GM19043 (cell line): ENCODE measurements around the gene GUCY2D.

Experiments used
- ATAC-seq: cut with Tn5 transposase; IDR thresholded peaks from one replicate; pipeline ENCODE4 v1.9.1; 2021; ENCODE audit warnings: low read depth; ENCODE audit not compliant: unreplicated experiment

GUCY2D gene

DNA sequence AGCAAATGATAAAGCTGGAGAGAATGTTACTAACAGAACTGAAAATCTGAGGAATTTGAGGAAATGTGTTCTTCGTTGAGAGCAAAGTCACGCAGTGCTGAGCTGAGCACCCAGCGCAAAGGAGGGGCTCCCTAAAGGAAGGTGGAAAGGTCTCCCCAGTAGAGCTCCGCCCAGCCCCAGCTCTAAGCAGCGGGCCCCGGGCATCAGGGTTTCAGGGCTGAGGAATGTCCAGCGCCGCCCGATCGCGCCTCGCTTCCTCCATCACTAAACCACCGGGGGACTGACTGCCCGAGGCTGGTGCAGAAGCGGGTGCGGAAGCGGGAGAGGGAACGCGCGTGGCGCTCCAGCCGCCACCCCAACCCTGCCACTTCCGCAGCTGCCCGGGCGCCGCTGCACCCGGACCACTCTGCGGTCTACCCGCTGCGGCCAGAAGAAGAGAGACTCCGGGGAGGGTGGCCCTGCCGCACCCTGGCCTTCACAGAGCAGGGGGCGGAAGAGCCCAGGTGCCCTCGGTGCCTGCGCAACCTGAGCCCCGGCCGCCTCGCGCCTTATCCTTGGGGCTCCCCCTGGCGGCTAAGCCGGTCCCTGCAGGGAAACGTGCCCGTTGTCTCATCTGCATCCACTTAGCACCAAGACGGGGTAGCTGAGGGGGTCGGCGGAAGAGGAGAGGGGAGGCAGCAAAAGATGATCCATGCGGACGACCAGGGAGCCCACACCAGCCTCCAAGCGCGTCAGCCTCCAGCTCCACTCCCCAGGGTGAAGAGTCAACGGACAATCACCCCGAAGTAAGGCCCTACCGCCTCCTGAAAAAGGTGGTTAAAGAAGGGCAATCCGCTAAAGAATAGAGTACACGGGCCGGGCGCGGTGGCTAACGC is 12.4 kb upstream of the GUCY2D start:
- peak; percentile 61 for ATAC-seq

DNA sequence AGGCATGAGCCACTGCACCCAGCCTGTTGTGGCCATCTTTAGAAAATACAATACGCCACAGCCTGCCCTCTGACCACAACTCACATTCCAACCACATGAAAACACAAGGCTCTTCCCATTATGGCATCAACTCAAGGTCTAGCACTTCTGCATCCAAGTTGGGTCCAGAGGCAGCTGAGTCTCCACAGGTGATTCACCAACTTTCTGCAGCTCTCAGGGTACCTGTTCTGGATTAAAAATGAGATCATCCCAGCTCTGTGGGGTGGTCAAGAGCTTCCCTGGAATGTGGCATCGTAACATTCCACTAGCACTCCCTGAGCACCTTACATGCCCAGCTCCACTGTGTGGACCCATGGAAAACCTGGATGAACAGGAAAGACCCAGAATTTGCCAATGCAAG is 9.9 kb upstream of the GUCY2D start:
- no peak for ATAC-seq

DNA sequence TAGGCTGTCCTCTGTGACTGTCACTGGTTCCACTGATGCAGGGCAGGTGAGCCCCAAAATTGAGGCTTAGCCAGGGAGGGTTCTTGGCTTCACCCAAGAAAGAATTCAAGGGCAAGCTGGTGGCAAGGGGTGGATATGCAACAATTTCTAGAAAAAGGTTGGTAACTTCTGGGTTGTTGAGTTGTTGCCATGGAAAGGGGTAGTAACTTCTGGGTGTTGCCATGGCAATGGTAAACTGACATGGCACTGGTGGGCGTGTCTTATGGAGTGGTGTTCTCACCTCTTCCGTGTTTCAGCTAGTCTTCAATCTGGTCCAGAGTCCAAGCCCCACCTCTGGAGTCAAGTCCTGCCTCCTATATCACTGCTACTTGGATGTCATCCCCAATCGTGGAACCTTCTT is 9.5 kb upstream of the GUCY2D start:
- no peak for ATAC-seq

DNA sequence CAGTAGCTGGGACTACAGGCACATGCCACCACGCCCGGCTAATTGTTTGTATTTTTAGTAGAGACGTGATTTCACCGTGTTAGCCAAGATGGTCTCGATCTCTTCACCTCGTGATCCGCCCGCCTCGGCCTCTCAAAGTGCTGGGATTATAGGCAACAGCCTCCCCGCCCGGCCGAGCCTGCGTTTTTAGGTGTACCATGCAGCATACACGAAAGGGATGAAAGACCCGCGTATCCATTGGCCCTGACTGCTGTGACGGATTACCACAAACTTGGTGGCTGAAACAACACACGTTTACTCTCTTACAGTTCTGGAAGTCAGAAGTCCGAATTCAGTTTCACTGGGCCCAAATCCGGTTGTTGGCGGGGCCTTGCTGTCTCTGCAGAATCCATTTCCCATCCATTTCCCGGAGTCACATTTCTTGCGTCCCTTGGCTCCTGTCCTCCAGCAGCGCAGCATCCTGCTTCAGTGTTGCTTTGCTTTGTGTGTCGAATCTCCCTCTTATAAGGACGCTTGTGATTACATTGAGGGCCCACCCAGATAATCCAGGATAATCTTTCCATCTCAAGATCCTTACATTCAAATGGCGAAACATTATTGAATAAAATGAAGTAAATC is 8.3 kb upstream of the GUCY2D start:
- ATAC-seq = no peak

DNA sequence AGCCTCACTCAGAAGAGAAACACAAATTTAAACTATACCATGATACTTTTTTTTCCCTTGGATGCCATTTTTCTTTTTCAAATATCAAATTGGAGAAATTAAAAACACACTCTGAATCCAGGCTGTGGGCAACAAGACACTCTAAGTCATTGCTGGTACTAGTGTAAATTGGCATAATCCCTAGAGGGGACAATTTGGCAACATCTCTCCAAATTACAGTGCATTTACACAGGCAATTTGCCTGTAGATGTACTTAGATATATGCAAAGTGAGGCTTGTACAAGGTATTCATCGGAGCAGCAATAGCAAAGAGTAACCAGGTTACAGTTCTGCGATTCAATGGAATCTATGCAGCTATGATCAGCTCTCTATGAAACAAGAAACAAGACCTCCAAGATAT is 6.7 kb upstream of the GUCY2D start:
- ATAC-seq = no peak

DNA sequence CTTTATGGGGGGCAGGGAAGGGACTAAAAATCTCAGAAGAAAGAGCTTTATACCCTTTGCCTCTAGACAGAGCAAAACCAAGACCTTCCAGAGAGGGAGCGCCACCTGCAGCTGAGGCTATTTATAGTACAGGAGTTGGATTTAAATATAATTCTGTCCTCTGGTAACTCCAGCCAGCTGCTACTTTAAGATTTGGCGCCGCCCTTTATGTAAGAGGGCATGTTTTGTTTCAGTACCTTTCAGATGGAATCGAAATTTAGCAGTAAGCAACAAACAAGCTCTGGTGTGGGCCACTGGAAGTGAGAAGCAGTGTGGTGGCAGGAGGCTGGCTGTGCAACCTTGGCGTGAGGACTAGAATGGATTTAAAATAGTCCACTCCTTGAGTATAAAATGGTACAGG is 5.2 kb upstream of the GUCY2D start:
- ATAC-seq = no peak

DNA sequence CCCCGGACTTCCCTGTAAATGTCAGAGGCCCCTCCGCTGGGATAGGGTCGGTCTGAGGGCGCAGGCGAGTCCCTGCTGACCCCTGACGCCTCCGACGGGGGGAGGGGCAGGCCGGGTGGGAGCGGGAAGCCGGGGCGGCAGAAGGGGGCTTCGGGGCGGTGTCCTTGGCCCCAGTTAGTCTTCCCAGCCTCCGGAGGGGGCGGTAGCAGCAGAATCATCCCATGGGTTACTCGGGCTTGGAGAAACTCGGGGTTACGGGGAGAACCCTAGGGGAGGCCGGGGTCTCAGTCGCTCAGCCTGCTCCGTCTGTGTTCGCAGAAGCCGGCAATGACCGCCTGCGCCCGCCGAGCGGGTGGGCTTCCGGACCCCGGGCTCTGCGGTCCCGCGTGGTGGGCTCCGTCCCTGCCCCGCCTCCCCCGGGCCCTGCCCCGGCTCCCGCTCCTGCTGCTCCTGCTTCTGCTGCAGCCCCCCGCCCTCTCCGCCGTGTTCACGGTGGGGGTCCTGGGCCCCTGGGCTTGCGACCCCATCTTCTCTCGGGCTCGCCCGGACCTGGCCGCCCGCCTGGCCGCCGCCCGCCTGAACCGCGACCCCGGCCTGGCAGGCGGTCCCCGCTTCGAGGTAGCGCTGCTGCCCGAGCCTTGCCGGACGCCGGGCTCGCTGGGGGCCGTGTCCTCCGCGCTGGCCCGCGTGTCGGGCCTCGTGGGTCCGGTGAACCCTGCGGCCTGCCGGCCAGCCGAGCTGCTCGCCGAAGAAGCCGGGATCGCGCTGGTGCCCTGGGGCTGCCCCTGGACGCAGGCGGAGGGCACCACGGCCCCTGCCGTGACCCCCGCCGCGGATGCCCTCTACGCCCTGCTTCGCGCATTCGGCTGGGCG is 542 bp downstream of the GUCY2D start:
- ATAC-seq = no peak

DNA sequence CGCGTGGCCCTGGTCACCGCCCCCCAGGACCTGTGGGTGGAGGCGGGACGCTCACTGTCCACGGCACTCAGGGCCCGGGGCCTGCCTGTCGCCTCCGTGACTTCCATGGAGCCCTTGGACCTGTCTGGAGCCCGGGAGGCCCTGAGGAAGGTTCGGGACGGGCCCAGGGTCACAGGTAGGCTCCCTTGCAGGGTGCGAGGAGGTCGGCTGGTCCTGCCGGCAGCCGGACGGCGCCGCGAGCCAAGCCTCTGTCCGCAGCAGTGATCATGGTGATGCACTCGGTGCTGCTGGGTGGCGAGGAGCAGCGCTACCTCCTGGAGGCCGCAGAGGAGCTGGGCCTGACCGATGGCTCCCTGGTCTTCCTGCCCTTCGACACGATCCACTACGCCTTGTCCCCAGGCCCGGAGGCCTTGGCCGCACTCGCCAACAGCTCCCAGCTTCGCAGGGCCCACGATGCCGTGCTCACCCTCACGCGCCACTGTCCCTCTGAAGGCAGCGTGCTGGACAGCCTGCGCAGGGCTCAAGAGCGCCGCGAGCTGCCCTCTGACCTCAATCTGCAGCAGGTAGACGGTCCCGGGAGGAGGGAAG is 1.3 kb downstream of the GUCY2D start:
- ATAC-seq = no peak

DNA sequence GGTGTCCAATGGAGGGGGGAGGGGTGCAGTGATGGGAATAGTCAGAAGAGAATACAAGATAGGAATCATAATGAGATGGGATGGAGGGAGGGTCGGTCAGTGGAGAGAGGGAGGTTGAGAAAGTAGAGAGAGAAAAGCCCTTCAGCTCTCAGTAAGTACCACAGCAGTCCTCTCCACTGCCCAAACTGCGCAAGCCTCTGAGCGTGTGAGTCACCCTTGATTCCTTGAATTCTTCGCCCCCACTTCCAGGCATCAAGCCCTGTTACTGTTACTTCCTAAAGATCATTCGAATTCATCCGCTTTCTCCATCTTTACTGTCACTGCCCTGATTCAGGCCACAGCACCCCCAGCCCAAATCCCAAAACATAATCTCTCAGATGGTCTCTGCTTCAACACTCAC is 2.5 kb downstream of the GUCY2D start:
- no peak for ATAC-seq

DNA sequence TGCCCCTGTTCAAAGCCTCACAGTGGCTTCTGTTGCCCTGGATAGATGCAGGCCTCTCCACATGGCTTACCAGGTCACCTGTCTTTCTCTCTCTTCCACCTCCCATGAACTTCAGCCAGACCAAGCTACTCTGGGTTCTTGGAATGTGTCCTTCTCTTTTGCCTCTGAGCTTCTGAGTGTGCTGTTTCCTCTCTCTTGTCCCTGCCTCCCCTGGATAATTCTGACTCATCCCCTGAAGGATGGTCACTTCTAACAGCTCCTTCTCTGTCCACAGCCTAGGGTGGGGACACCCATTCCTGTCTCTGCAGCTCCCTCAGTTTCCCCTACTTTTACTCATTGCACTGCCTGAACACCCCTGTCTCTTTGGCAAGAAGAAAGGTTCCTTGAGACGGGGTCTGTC is 2.9 kb downstream of the GUCY2D start:
- no peak for ATAC-seq

DNA sequence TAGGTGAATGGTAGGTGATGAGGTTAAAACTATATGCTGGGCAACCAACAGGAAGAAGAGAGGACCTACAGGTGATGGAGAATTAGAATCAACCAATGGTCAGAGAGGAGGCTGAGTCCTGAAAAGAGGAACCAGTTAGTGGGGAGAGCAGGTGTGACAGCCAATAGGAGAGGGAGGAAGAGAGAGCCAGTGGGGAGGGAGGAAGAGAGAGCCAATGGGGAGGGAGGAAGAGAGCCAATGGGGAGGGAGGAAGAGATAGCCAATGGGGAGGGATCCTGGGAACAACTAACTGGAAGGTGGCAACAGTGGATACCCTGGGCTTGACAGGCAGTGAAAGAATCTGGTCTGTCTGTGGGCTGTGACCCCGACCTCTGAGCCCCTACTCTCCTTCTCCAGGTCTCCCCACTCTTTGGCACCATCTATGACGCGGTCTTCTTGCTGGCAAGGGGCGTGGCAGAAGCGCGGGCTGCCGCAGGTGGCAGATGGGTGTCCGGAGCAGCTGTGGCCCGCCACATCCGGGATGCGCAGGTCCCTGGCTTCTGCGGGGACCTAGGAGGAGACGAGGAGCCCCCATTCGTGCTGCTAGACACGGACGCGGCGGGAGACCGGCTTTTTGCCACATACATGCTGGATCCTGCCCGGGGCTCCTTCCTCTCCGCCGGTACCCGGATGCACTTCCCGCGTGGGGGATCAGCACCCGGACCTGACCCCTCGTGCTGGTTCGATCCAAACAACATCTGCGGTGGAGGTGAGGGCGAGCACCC is 3.7 kb downstream of the GUCY2D start:
- no peak for ATAC-seq

DNA sequence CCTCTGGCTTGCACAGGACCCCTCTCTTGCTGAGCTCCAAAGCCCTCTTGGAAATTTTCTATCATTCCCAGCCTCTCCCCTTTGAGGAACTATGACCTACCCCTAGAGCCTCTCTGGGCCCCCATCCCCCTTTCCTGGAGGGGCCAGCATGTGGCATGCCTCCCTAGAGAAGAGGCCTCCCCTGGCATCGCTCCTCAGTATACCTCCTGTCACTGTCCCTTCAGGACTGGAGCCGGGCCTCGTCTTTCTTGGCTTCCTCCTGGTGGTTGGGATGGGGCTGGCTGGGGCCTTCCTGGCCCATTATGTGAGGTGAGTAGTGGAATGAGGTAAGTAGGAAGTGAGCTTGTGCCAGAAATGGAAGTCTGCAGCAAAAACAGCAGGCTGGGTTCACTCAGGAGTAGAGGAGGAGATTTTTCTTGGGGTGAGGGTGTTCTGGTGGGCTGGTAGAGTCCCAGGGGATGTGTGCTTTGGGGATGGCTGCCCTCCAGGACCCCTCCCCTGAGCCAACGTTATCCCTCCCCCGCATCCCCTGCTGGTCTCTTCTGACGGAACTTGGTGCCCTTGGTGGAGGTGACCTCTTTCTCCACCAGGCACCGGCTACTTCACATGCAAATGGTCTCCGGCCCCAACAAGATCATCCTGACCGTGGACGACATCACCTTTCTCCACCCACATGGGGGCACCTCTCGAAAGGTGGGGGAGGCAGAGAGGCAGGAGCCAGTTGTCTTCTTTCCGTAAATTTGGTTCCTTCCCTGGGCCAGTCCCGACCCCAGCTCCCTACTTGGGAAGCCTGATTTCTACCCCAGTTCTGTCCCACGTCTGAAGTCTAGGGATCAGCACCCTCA is 4.6 kb downstream of the GUCY2D start:
- ATAC-seq = no peak

DNA sequence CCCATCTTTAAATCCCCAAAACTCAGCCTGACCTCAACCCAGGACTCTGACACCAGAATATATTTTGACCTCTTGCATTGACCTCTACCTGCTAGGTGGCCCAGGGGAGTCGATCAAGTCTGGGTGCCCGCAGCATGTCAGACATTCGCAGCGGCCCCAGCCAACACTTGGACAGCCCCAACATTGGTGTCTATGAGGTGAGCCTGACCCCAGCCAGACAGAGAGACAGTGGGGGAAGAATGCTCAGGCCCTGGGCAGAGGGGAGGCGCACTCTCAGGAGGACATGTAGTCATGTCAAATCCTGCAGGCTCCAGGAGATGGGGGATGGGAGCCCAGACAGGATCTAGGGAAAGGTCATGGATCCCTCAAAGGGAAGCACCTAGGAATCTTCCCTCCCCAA is 5.4 kb downstream of the GUCY2D start:
- ATAC-seq = no peak

DNA sequence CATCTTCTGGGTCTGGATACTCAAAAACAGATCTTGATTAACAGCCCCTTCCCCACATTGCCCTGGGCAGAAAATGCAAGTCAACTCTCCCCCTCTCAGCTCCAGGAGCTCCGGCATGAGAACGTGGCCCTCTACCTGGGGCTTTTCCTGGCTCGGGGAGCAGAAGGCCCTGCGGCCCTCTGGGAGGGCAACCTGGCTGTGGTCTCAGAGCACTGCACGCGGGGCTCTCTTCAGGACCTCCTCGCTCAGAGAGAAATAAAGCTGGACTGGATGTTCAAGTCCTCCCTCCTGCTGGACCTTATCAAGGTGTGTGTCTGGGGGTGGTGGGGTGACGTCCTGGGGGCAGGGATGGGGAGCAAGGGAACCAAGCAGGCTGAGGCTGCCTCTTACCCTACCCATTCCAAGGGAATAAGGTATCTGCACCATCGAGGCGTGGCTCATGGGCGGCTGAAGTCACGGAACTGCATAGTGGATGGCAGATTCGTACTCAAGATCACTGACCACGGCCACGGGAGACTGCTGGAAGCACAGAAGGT is 9.7 kb downstream of the GUCY2D start:
- no peak for ATAC-seq

DNA sequence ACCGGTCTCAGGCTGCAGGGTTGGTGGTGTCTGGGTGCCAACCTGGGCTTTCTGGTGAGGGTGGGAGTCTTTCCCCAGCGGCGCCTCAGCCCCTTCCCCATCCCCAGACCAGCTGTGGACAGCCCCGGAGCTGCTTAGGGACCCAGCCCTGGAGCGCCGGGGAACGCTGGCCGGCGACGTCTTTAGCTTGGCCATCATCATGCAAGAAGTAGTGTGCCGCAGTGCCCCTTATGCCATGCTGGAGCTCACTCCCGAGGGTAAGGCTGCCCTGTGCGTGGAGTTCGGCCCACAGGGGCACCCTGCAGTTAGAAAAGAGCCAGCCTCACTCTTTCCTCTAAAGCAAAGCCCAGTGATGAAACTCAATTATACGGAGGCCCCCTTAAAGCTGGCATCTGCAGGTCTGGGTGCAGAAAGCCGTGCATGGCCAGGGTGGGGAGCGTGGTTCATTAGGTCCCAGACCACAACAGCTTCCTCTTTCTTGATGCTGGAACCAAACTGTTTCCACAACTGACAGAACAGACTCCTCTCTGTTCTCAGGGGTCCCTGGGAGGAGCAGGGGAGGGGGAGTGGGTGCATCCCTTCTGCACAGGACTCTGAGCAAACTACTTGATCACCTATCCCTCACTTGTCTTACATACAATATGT is 10.7 kb downstream of the GUCY2D start:
- no peak for ATAC-seq

DNA sequence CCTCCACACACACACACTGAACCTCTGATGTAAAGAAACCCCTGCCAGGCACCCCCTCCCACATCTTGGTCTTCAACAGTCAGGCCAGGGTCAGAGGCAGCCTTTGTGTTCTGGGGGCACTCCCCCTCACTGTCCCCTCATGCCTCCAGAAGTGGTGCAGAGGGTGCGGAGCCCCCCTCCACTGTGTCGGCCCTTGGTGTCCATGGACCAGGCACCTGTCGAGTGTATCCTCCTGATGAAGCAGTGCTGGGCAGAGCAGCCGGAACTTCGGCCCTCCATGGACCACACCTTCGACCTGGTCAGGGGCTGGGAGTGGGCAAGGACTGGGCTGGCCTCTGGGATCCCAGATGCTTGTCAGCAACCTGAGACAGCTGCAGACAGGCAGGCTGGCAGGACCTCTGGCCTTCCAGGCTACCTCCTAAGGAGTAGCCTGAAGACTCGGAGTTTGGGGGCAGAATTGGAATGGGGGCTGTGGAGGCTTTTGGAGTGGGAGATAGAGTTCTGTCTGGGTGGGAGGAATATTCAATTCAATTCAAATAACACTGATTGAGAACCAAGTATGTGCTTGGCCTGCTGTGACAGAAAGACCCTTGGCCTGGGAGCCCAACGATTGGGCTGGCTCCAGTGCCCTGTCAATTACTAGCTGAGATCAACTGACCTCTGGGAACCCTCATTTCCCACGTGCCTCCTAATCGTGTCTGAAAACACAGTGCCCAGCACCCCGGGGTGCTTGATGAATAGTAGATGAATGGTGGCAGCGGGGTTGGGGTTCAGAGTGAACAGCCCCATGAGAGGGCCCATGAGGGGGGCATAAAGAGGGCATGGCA is 11.5 kb downstream of the GUCY2D start:
- no peak for ATAC-seq

DNA sequence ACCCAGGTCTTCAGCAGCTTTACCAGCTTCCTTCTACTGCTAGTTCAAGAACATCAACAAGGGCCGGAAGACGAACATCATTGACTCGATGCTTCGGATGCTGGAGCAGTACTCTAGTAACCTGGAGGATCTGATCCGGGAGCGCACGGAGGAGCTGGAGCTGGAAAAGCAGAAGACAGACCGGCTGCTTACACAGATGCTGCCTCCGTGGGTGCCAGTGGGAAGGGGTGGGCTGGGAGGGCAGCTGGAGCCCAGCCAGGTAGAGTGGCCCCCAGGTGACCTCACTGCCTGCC is 12.1 kb downstream of the GUCY2D start:
- ATAC-seq = no peak
